ENCODE measurements around the gene PACSIN1.
A peak's percentile ranks its signal among the peaks of the same experiment; 100 is the strongest.

Gene PACSIN1

GRCh38 chr6:34466242-34467185 is 638 bp downstream of the PACSIN1 start:
- no peaks in the 10 kb centered on the region for H3K9me3 ChIP-seq (replicated peaks in 1 of 2; ENCODE audit: control insufficient read depth in 2 of 2, insufficient read depth in 1 of 2, low read depth in 1 of 2, low read length in 2 of 2)
- WGBS, 2 donors (ENCODE audit: extremely low coverage in 2 of 2, insufficient read length in 2 of 2, insufficient replicate concordance in 1 of 2): no CpG with 5 or more reads among the region's 28 CpGs
- peak overlapping the region; percentile 71 for H3K4me2 ChIP-seq (ENCODE audit: insufficient read depth, low read length, poor library complexity, severe bottlenecking)

GRCh38 chr6:34468378-34468892 is 2.6 kb downstream of the PACSIN1 start:
- H3K18ac ChIP-seq (ENCODE audit: low read length): no peak overlapping the region
- H3K27me3 ChIP-seq (ENCODE audit: control insufficient read depth in 3 of 3, insufficient read depth in 3 of 3, low read depth in 1 of 3, low read length in 3 of 3): peaks cover 0 to 47% (median 14%) of the 10 kb centered on the region in 3 experiments
- H2BK15ac ChIP-seq (ENCODE audit: low read length): no peak overlapping the region
- no peak overlapping the region for H3K9ac ChIP-seq (ENCODE audit: low read depth, low read length, poor library complexity)
- H4K8ac ChIP-seq (ENCODE audit: low read depth, low read length): no peak overlapping the region
- no peak overlapping the region for H2BK12ac ChIP-seq (ENCODE audit: low read length)
- no peak overlapping the region for H2AK5ac ChIP-seq (ENCODE audit: low read depth, low read length)
- no peaks in the 10 kb centered on the region for H3K36me3 ChIP-seq (replicated peaks in 1 of 2; ENCODE audit: control insufficient read depth in 2 of 2, insufficient read depth in 2 of 2, low read length in 2 of 2)
- no peak overlapping the region for H3K4me3 ChIP-seq (ENCODE audit: low read length in 2 of 2)
- WGBS, 2 donors (ENCODE audit: extremely low coverage in 2 of 2, insufficient read length in 2 of 2, insufficient replicate concordance in 1 of 2): no CpG with 5 or more reads among the region's 4 CpGs
- H2BK120ac ChIP-seq (ENCODE audit: low read depth, low read length): no peak overlapping the region
- no peaks in the 10 kb centered on the region for H3K79me1 ChIP-seq (ENCODE audit: low read depth, low read length)
- DNase-seq (ENCODE audit: low spot score): no peak
- no peak overlapping the region for H3K4ac ChIP-seq (ENCODE audit: low read length)
- H3K23ac ChIP-seq (ENCODE audit: low read depth, low read length, poor library complexity): no peak overlapping the region
- H2AFZ ChIP-seq (ENCODE audit: low read length): no peak overlapping the region
- no peak overlapping the region for H3K4me2 ChIP-seq (ENCODE audit: insufficient read depth, low read length, poor library complexity, severe bottlenecking)
- H2BK5ac ChIP-seq (ENCODE audit: low read length): no peak overlapping the region
- no peak overlapping the region for H3K14ac ChIP-seq (ENCODE audit: low read length)
- H4K91ac ChIP-seq (ENCODE audit: low read depth, low read length, poor library complexity): no peak overlapping the region
- H3K9me3 ChIP-seq (replicated peaks in 1 of 2; ENCODE audit: control insufficient read depth in 2 of 2, insufficient read depth in 1 of 2, low read depth in 1 of 2, low read length in 2 of 2): no peaks in the 10 kb centered on the region
- H3K27ac ChIP-seq (replicated peaks; ENCODE audit: low read length): no peak overlapping the region
- peaks cover 4 to 6% of the 10 kb centered on the region in 2 donors for H3K4me1 ChIP-seq (ENCODE audit: control insufficient read depth in 2 of 2, insufficient read depth in 1 of 2, low read depth in 1 of 2, low read length in 2 of 2)

More at GRCh38 chr6:34466242-34467185, 638 bp downstream of the PACSIN1 start:
- Histone ChIP-seq H4K8ac (ENCODE audit: low read depth, low read length) (no peak overlapping the region), H2BK5ac (ENCODE audit: low read length) (no peak overlapping the region), H3K14ac (ENCODE audit: low read length) (no peak overlapping the region), H3K36me3 (replicated peaks in 1 of 2; ENCODE audit: control insufficient read depth in 2 of 2, insufficient read depth in 2 of 2, low read length in 2 of 2) (no peaks in the 10 kb centered on the region), H3K27me3 (ENCODE audit: control insufficient read depth in 3 of 3, insufficient read depth in 3 of 3, low read depth in 1 of 3, low read length in 3 of 3) (peaks cover 0 to 51% (median 14%) of the 10 kb centered on the region in 3 experiments), H3K4ac (ENCODE audit: low read length) (no peak overlapping the region), H2AFZ (ENCODE audit: low read length) (peak overlapping the region; percentile 90), H3K18ac (ENCODE audit: low read length) (peak overlapping the region; percentile 38), H3K4me3 (ENCODE audit: low read length in 2 of 2) (peak overlapping the region; percentile 44 to 80), H3K27ac (replicated peaks; ENCODE audit: low read length) (no peak overlapping the region), H4K91ac (ENCODE audit: low read depth, low read length, poor library complexity) (no peak overlapping the region), H3K23ac (ENCODE audit: low read depth, low read length, poor library complexity) (peak overlapping the region; percentile 75), H3K9ac (ENCODE audit: low read depth, low read length, poor library complexity) (peak overlapping the region; percentile 34), H2BK120ac (ENCODE audit: low read depth, low read length) (peak overlapping the region; percentile 9), H3K79me1 (ENCODE audit: low read depth, low read length) (no peaks in the 10 kb centered on the region), H2AK5ac (ENCODE audit: low read depth, low read length) (peak overlapping the region; percentile 34), H2BK12ac (ENCODE audit: low read length) (no peak overlapping the region), H2BK15ac (ENCODE audit: low read length) (peak overlapping the region; percentile 60), H3K4me1 (ENCODE audit: control insufficient read depth in 2 of 2, insufficient read depth in 1 of 2, low read depth in 1 of 2, low read length in 2 of 2) (peaks cover 7 to 11% of the 10 kb centered on the region in 2 donors)
- no peak for DNase-seq (ENCODE audit: low spot score)

- Histone ChIP-seq H3K9ac (ENCODE audit: low read depth, low read length, poor library complexity) (no peak overlapping the region), H4K91ac (ENCODE audit: low read depth, low read length, poor library complexity) (no peak overlapping the region), H2BK12ac (ENCODE audit: low read length) (peak overlapping the region; percentile 7), H3K79me1 (ENCODE audit: low read depth, low read length) (no peaks in the 10 kb centered on the region), H3K9me3 (replicated peaks in 1 of 2; ENCODE audit: control insufficient read depth in 2 of 2, insufficient read depth in 1 of 2, low read depth in 1 of 2, low read length in 2 of 2) (no peaks in the 10 kb centered on the region), H3K27me3 (ENCODE audit: control insufficient read depth in 3 of 3, insufficient read depth in 3 of 3, low read depth in 1 of 3, low read length in 3 of 3) (peaks cover 0 to 39% (median 14%) of the 10 kb centered on the region in 3 experiments), H3K36me3 (replicated peaks in 1 of 2; ENCODE audit: control insufficient read depth in 2 of 2, insufficient read depth in 2 of 2, low read length in 2 of 2) (no peaks in the 10 kb centered on the region), H3K14ac (ENCODE audit: low read length) (no peak overlapping the region), H3K18ac (ENCODE audit: low read length) (peak overlapping the region; percentile 63), H2BK120ac (ENCODE audit: low read depth, low read length) (no peak overlapping the region), H3K4me3 (ENCODE audit: low read length in 2 of 2) (no peak overlapping the region), H3K4ac (ENCODE audit: low read length) (no peak overlapping the region), H2AK5ac (ENCODE audit: low read depth, low read length) (peak overlapping the region; percentile 95), H4K8ac (ENCODE audit: low read depth, low read length) (peak overlapping the region; percentile 92), H3K4me1 (ENCODE audit: control insufficient read depth in 2 of 2, insufficient read depth in 1 of 2, low read depth in 1 of 2, low read length in 2 of 2) (peaks cover 4 to 6% of the 10 kb centered on the region in 2 donors), H2BK5ac (ENCODE audit: low read length) (peak overlapping the region; percentile 11), H3K4me2 (ENCODE audit: insufficient read depth, low read length, poor library complexity, severe bottlenecking) (no peak overlapping the region), H3K23ac (ENCODE audit: low read depth, low read length, poor library complexity) (peak overlapping the region; percentile 73), H3K27ac (replicated peaks; ENCODE audit: low read length) (no peak overlapping the region), H2BK15ac (ENCODE audit: low read length) (no peak overlapping the region), H2AFZ (ENCODE audit: low read length) (no peak overlapping the region)
- no CpG with 5 or more reads among the region's 3 CpGs for WGBS, 2 donors (ENCODE audit: extremely low coverage in 2 of 2, insufficient read length in 2 of 2, insufficient replicate concordance in 1 of 2)
- DNase-seq (ENCODE audit: low spot score): no peak
Observed at GRCh38 chr6:34469499-34469898, 3.6 kb downstream of the PACSIN1 start.

- Histone ChIP-seq H3K14ac (ENCODE audit: low read length) (no peak overlapping the region), H2AFZ (ENCODE audit: low read length) (no peak overlapping the region)
- WGBS, 2 donors (ENCODE audit: extremely low coverage in 2 of 2, insufficient read length in 2 of 2, insufficient replicate concordance in 1 of 2): no CpG with 5 or more reads among the region's 5 CpGs
Observed at GRCh38 chr6:34472425-34472824, 6.5 kb downstream of the PACSIN1 start.

More at GRCh38 chr6:34472425-34472824, 6.5 kb downstream of the PACSIN1 start:
- Histone ChIP-seq H4K8ac (ENCODE audit: low read depth, low read length) (peak overlapping the region; percentile 89), H2BK120ac (ENCODE audit: low read depth, low read length) (no peak overlapping the region), H3K4me1 (ENCODE audit: control insufficient read depth in 2 of 2, insufficient read depth in 1 of 2, low read depth in 1 of 2, low read length in 2 of 2) (peaks cover 5% of the 10 kb centered on the region in 2 donors), H3K23ac (ENCODE audit: low read depth, low read length, poor library complexity) (no peak overlapping the region), H3K27ac (replicated peaks; ENCODE audit: low read length) (no peak overlapping the region), H3K9ac (ENCODE audit: low read depth, low read length, poor library complexity) (no peak overlapping the region), H2BK12ac (ENCODE audit: low read length) (no peak overlapping the region), H3K4me2 (ENCODE audit: insufficient read depth, low read length, poor library complexity, severe bottlenecking) (no peak overlapping the region), H2BK15ac (ENCODE audit: low read length) (no peak overlapping the region), H4K91ac (ENCODE audit: low read depth, low read length, poor library complexity) (no peak overlapping the region), H3K4ac (ENCODE audit: low read length) (no peak overlapping the region), H3K4me3 (ENCODE audit: low read length in 2 of 2) (no peak overlapping the region), H2BK5ac (ENCODE audit: low read length) (no peak overlapping the region), H3K36me3 (replicated peaks in 1 of 2; ENCODE audit: control insufficient read depth in 2 of 2, insufficient read depth in 2 of 2, low read length in 2 of 2) (no peaks in the 10 kb centered on the region), H3K18ac (ENCODE audit: low read length) (peak overlapping the region; percentile 58), H3K79me1 (ENCODE audit: low read depth, low read length) (no peaks in the 10 kb centered on the region), H3K9me3 (replicated peaks in 1 of 2; ENCODE audit: control insufficient read depth in 2 of 2, insufficient read depth in 1 of 2, low read depth in 1 of 2, low read length in 2 of 2) (no peaks in the 10 kb centered on the region), H3K27me3 (ENCODE audit: control insufficient read depth in 3 of 3, insufficient read depth in 3 of 3, low read depth in 1 of 3, low read length in 3 of 3) (peaks cover 0 to 15% (median 0%) of the 10 kb centered on the region in 3 experiments), H2AK5ac (ENCODE audit: low read depth, low read length) (no peak overlapping the region)
- DNase-seq (ENCODE audit: low spot score): no peak

Measured in neuronal stem cell (in vitro differentiated cells).